ENCODE data around the gene DEFB112.

Gene DEFB112, protein sequence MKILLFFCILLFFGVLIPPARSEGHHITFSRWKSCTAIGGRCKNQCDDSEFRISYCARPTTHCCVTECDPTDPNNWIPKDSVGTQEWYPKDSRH

DNA sequence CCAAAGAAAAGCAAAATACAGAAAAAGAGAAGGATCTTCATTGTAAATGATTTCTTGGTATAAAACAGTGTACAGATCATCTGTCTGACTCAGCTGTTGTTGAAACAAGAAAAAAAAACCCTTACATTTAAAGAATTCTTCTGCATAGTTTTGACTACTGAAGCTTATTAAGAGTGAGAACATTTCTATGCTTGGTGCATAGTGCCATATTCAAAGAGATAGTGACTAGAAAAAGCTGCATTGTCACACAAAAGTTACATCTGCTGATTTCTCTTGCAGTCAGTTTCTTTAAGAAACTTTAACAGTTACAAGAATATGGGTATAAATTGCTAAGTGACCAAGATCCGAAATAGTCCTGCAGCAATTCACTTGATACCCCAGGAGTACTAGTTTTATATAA lies at the start of gene DEFB112:
Gene DEFB112 (minus strand): TSS at position 101 of the 400 bp plus-strand sequence. CDS start 60 bp downstream, at position 41.
- no peak for DNase-seq (ENCODE audit: low read depth in 3 of 3)

DNA sequence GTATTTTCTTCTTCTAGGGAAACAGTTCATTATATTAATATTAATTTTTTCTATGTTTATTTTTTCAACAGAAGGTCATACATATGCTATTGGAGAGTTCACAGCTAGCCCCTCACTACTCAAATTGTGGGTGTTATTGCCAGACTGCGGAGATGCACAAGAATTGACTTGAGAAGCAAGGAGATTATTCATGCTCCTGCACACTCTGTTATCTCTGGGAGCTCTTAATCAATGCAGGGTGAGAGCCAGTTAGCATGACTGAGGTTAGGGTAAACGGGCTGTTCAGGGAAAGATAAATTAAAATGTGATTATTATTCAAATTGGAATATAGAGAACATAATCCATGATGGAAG lies 48.9 kb upstream of the DEFB112 start:
- no peak for DNase-seq (ENCODE audit: low read depth in 3 of 3)

DNA sequence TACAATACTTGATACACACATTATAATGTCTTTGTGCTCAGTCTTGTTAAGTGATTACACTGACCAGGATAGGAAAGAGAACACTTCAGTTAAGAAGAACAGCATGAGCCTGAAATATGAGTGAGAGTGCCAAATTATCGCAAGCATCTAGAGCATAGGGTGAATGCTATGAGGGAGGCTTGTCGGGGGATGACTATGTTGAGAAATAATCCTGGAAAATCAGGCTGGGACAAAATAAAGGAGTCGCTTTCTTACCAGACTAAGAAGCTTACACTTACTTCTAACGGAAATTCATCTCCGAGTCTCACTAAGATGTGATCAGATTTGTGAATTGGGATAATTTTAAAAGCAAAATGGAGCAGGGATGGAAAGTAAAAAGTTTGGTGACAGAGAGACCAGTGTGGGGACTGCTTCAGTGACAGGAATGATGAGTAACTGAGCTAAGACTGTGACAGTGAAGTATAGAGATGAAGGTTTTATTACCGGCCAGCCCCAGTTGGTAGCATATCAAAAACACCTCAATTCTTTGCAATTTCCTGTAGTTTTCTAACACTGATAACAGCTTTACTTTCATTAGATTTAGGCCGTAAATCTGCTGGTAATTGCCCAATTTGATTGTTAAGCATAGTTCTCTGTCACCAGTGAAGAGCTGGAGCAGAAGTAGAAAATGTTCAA lies 48.4 kb upstream of the DEFB112 start:
- DNase-seq (ENCODE audit: low read depth in 3 of 3), result no peak

DNA sequence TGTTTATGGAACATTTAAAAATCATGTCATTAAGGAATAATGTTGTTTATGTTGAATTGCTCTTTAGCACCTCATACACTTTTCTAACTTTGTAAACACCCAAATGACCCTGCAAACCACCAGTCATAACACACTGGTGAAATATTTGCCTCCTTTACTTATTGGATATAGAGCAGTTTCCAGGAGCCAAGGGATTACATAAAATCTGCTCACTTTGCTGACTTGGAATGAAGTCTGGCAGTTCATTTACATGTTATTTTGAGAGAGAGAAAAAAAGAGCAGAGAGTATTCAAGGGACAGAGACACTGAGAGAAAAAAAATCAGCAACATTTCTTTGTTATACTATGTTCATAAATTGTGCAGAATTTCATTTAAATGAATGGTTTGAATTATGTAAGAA lies 46.6 kb upstream of the DEFB112 start:
- DNase-seq (ENCODE audit: low read depth in 3 of 3), result no peak

DNA sequence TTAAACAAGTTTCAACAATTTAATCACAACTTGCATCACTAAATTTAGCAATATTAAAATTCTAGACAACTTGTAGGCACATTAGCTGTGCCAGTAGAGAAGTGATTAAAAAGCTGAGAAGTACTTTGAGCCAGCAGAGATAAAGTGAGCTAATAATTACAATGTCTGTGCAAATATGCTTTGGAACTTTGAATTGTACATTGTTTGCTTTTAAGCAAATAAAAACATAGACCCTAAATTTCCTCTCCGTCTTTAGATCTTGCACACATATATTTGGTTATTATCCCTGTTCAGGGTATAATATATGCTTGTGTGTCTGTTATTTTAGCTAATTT lies 44.2 kb upstream of the DEFB112 start:
- no peak for DNase-seq (ENCODE audit: low read depth in 3 of 3)

DNA sequence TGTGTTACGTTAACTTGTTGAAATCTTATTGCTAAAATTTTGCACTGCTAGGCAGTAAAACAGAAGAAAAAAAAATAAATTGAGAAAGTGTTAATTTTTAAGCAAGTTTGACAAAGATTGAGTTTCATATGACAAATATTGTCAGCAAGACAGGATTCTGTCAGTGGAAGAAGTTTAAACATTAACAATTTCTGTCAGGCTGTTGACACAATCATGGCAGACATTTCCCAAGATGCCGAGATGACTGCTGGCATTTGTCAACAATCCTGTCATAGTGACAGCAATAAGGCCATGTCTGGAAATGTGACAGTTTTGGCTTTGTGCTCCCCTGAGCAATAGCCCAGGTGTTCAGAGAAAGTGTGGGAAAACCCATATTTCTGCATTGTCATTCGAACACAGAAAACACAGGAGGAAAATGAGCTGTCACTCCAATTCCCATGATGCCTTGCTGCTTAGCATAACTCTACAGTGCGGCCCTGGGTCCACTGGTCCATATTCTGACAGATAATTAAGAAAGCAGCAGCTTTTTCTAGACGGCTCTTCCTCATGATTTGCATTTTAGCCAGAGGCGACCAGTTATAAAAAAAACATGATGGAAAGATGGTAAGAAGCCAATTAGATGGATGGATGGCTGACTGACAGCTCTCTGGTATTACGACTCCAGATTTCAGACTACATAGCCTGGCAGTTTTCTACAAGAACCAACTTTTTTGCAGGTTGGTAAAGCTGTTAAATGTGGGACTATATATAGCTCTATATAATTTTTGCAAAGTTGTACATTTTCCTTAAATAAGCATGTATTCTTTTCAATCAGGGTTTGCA lies 43.6 kb upstream of the DEFB112 start:
- no peak for DNase-seq (ENCODE audit: low read depth in 3 of 3)

DNA sequence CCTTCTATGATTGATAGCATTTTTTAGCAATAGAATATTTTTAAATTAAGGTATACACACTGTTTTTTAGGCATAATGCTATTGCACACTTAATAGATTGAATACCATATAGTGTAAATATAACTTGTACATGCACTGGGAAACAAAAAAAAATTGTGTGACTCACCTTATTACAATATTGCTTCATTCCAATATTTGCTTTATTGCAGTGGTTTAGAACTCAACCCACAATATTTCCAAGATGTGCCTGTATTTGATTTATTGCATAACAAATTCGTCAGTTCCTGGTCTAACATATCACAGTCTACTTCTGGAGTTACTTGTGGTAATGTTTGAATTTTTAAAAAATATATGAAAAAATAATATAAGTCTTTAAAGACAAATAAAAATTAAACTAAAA lies 41.9 kb upstream of the DEFB112 start:
- DNase-seq (ENCODE audit: low read depth in 3 of 3), result no peak

DNA sequence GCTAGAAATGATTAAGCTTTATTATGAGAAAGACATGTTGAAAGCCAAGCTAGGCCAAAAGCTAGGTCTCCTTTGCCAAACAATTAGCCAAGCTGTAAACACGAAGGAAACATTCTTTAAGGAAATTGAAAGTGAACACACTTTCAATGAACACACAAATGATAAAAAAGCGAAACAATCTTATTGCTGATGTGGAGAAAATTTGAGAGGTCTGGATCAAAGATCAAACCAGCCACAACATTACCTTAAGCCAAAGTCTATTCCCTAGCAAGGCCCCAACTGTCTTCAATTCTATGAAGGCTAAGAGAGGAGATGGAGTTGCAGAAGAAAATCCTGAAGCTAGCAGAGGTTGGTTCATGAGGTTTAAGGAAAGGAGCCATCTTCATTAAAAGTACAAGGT lies 40.2 kb upstream of the DEFB112 start:
- DNase-seq (ENCODE audit: low read depth in 3 of 3), result no peak

DNA sequence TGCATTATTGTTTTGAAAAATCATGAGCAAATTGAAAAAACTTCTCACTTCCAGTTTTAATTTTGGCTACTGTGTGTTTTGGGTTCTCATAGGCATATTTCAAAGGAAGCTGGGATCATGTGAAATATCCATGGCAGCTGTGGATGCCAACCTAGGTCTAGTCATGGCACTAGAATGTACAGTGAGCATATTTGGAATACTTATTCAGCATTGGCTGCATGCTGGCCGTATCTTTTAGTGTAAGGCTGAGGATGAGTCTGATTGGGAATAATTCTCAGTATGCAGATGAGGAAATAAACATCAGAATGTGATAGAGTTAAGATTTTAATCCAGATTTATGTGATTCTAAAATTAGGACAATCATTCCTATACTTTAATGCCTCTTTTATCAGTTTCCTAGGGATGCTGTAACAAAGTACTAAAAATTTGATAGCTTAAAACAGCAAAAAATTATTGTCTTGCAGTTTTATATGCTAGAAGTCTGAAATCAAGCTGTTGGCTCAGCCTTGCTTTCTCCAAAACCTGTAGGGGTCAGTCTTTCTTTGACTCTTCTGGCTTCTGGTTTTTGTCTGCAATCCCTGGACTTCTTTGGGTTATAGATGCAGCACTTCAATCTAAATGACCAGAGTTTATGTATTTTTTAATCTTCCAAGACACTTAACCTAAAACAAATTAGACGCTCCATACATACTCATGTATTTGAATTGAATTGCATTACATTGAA lies 37.7 kb upstream of the DEFB112 start:
- DNase-seq (ENCODE audit: low read depth in 3 of 3), result no peak

DNA sequence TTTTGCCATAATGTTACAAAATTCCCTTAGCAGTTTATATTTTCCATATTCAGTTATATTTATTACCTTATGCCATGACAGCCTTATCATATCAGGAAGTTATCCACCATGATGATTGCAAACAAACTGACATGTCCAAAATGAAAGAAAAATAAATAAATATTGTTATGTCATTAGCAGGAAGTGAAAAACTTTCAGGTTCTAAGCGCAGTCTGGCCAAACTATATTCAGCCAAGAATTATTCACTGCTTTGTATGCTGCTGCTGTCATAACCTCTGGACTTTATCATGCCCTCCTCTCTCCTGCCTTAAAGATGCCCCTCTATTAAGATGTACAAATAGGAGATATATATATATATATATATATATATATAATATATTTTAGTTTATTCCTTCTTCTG lies 27.7 kb upstream of the DEFB112 start:
- no peak for DNase-seq (ENCODE audit: low read depth in 3 of 3)

DNA sequence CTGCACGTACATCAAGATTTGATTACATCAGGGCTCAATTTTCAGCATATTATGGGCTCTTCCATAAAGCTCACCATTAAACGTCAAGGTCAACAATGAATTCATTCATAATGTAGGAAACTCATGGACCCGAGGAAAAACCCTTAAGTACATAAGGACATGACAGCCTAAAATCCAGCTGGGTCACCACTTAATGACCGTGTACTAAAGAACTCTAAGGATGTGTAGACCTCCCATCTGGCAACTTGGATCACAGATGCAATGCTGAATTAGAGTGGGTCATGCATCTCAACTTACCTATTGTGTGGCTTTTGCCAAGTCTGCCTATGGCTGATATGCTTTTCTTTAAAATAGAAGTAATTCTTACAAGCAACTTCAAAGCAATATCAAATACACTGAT lies 26.7 kb upstream of the DEFB112 start:
- DNase-seq (ENCODE audit: low read depth in 3 of 3), result no peak

DNA sequence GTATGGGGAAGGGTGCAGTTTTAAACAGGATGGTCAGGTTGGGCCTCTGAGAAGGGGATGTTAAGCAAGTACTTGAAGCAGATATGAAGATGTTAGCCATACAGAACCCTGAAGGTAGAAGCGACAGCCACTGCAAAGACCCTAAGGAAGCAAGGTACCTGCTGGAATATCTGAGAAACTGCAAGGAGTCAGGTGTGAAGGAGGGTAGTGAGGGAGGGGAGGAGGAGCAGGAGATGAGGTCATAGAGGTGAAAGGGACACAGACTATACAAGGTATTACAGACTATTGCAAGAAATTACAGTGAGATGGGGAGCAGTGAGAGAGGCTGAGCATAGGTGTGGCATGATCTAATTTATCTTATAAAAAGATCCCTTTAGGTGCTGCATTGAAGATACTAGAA lies 22.2 kb upstream of the DEFB112 start:
- DNase-seq (ENCODE audit: low read depth in 3 of 3), result no peak

DNA sequence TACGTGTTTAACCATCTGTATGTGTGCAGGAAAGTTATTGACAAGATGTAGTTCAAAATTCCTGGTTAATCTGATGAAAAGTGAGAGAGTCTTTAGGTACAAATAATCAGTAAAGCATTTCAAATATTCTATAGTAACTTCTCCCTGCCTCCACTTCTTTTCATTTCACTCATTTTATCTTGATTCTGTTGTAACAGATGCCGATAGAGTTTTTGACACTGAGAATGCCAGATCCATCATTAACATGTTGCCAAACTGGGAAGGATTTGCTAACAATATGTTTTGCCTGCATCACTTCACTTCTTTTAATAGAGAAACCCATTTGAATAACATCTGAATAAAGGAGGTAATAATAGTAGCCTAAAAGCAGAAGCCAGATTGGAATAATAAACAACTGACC lies 20.4 kb upstream of the DEFB112 start:
- DNase-seq (ENCODE audit: low read depth in 3 of 3), result no peak

DNA sequence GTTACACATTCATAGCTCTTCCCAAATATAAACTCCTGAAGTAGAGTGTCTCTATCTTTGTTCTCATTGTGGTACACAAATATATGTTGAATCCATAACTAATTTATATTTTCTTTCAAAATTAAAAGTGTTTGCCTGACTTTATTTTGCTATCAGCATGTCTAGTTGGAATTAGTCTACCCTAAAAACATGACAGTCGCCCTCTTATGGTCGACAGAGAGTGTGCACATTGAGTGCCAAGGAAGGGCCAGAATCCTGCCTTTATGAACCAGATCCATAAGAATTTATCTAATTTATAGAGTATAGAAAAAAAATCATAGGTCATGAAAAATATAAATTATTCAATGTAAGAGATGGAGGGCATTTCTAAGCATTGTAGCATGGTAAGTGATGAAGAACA lies 12.3 kb upstream of the DEFB112 start:
- no peak for DNase-seq (ENCODE audit: low read depth in 3 of 3)

DNA sequence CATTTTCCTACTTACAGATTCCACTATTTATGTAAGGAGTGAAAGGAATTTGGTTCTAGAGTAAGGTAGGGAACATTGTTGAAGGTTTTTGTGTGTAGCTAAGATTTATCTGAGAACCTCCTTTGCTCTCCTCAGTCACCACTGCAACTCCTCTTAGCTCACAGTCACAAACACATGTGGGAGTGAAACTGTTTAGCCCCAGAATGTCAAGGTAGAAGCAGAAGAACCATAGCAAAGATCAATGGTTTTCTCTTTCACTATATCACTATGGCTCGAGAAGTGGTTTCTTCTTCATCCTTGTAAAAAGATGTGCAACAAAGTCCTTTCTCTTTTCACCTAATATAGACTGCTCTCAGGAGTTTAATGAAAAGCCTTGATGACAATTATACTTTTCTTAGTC lies 6.5 kb upstream of the DEFB112 start:
- DNase-seq (ENCODE audit: low read depth in 3 of 3), result no peak

DNA sequence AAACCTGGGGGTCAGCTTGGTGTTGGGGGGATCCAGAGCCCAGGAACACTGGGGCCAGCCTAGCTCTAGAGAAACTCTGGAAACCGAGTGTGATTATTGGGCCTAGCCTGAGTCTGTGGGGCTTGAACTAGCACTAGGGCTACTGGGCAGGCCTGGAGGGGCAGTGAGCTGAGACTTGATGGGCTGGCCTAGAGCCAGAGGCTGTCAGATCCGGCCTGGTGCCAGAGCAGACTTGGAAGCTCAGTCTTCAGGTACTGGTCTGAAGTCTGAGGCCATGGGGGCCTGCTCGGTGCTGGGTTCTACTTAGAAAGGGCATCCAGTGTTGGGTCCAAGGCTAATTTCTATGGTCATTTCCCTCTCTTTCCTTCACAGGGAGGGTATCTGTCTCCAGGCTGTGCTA lies 2.7 kb downstream of the DEFB112 start:
- DNase-seq (ENCODE audit: low read depth in 3 of 3), result no peak

DNA sequence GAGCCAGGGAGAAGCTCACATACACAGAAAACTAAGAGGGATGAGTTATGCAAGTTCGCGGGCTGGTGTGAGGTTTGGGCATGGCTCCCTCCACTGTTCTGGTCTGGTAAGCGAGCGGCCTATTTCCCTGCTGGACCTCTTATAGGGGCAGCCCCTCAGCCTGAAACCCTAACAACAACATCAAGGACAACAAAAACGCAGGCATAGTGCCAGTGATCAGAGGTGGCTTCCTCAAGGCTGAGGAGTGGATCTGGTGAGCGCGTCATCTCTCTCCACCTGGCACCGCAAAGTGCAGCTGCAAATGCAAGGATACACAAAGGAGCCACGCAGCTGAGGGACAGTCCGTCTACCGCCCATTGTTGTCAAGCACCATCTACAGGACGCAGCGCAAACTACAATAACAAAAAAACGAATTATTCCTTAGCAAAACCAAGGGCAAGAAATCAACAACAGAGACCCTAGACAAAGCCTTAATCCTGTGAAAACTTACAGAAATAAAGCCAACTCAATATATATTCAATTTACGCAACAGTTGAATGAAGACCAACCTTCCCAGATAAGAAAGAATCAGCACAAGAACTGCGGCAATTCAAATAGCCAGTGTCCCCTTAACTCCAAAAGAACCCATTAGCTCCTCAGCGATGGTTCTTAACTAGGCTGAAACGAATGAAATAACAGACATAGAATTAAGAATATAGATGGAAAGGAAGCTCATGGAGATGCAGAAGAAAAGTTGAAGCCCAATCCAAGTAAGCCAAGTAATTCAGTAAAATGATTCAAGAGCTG lies 18.8 kb downstream of the DEFB112 start:
- DNase-seq (ENCODE audit: low read depth in 3 of 3), result no peak

DNA sequence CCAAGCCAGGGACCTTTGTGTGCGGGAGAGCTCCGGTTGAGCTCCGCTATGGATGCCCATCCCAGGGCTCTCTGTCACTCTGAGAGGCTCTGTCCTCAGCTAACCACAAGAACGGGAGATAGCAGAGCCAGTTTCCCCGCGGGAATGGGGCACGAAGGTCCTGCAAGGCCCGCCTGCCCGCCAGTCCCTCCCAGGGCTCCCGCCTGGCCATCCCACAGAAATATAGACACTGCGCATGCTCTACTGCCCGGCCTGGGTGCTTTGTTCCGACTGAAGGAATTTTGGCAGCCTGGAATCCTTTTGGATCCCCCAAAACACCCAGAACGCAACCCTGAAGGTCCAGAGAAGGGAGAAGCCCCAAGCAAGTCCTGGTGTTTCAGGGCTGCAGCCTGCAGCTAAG lies 19.4 kb downstream of the DEFB112 start:
- DNase-seq (ENCODE audit: low read depth in 3 of 3), result no peak

DNA sequence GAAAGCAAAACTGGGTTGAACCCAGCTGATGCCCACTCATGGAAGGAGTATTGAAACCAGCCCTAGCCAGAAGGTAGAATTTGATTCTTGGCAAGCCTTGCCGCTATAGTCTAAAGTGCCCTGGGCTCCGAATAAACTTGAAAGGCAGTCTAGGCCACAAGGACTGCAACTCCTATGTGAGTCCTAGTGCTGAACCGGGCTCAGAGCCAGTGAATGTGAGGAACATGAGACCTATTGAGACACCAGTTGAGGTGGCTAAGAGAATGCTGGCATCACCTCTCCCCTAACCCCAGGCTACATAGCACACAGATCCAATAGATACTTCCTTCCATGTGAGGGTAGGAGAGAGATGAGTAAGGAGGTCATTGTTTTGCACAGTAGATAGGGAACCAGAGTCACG lies 24.5 kb downstream of the DEFB112 start:
- no peak for DNase-seq (ENCODE audit: low read depth in 3 of 3)

DNA sequence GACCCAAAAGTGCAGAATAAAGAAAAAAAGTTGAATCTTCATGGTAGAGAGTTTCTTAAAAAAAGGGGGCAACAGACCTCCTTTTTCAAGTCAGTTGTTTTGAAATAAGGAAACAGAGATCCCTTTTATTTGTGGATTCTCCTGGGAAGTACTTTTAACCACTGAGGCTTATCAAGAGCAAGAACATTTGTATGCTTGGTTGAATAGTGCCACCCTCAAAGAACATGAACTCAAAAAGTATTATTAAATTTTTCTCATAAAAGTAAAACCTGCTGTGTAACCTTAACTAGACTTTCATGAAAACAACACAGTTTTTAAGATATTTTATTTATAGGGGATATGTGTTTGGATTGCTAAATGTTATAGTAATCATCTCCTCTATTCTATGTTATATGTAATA lies 27.8 kb downstream of the DEFB112 start, which contains the start of gene DEFB110:
Gene DEFB110 (minus strand): TSS at position 101 of the 400 bp plus-strand sequence. CDS start 59 bp downstream, at position 42.
- DNase-seq (ENCODE audit: low read depth in 3 of 3), result no peak

DNA sequence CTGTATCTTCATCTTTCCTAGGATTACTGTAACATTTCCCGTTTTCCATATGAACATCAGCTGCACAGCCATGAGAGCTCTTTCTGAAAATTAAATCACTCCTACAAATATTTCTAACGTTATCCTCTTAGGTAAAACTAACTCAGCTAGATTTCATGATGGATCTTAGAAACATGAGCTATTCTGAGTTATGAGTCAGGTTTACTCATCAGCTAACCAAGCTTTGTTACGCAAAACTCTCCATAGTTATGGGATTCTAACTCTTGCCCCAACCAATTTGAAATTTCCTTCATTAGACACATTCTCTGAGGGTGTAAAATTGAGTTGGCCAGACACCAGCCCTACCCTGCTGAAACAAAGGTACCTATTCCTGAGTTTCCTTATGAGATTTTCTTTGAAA lies 41.9 kb downstream of the DEFB112 start:
- no peak for DNase-seq (ENCODE audit: low read depth in 3 of 3)

DNA sequence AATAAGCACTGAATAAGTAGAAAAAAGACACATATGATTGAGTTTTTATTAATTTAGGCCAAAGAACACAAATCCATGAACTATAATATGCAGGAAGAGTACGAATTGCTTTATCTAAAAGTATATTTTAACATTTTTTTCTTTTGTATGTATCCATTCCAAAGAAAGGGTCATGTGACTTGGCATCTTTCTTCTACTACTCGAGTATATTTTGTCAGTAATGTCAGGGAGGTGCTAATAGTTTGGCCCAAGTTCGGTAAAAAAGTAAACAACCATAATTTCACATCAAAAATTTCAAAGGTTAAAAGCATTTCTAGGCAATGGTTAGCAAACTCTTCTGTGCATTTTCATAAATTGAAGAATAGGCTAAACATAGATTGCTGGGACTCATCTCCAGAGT lies 46.6 kb downstream of the DEFB112 start:
- DNase-seq (ENCODE audit: low read depth in 3 of 3), result no peak

Measured in stimulated activated CD4-positive, alpha-beta T cell treated with anti-CD3 and anti-CD28 coated beads, TNF-alpha, amount 100 ng/mL, for 48 hours (primary cell).